Stimulated activated CD8-positive, alpha-beta memory T cell treated with anti-CD3 and anti-CD28 coated beads, Interleukin-12 subunit alpha, Interleukin-12 subunit beta, amount 100 ng/mL, for 24 hours (primary cell): ENCODE results near the gene CLDN22.

ENCODE experiments used
- DNase-seq: peaks from one replicate; pipeline ENCODE4 v3.0.0-alpha.2; 2020; ENCODE audit errors: extremely low read depth

The CLDN22 gene

GRCh38 chr4:183321516-183321915 lies 1.4 kb upstream of the CLDN22 start:
- no peak for DNase-seq

- no peak for DNase-seq
These were observed 1.0 kb upstream of the CLDN22 start for GRCh38 chr4:183321079-183321478.

GRCh38 chr4:183318656-183319055 lies 1.4 kb downstream of the CLDN22 start:
- DNase-seq, result no peak

- no peak for DNase-seq
These were observed 5.3 kb downstream of the CLDN22 start for GRCh38 chr4:183314806-183315205.

GRCh38 chr4:183314336-183314735 lies 5.7 kb downstream of the CLDN22 start:
- no peak for DNase-seq

GRCh38 chr4:183312841-183313240 lies 7.2 kb downstream of the CLDN22 start:
- no peak for DNase-seq

GRCh38 chr4:183306811-183307210 lies 13.3 kb downstream of the CLDN22 start:
- DNase-seq, result no peak

GRCh38 chr4:183304538-183304937 lies 15.5 kb downstream of the CLDN22 start:
- no peak for DNase-seq

GRCh38 chr4:183304067-183304466 lies 16.0 kb downstream of the CLDN22 start:
- DNase-seq, result no peak

- DNase-seq, result no peak
These were observed 16.8 kb downstream of the CLDN22 start for GRCh38 chr4:183303301-183303700.

GRCh38 chr4:183300655-183301054 lies 19.4 kb downstream of the CLDN22 start:
- DNase-seq, result no peak

- no peak for DNase-seq
These were observed 20.0 kb downstream of the CLDN22 start for GRCh38 chr4:183300070-183300469.

- no peak for DNase-seq
These were observed 20.6 kb downstream of the CLDN22 start for GRCh38 chr4:183299464-183299863.

- DNase-seq, result no peak
These were observed 22.4 kb downstream of the CLDN22 start for GRCh38 chr4:183297675-183298074.

GRCh38 chr4:183295711-183296110 lies 24.4 kb downstream of the CLDN22 start:
- no peak for DNase-seq

- DNase-seq, result no peak
These were observed 29.0 kb downstream of the CLDN22 start for GRCh38 chr4:183291070-183291469.

- DNase-seq, result no peak
These were observed 30.4 kb downstream of the CLDN22 start for GRCh38 chr4:183289688-183290087.

- no peak for DNase-seq
These were observed 31.1 kb downstream of the CLDN22 start for GRCh38 chr4:183288955-183289354.

GRCh38 chr4:183287677-183288076 lies 32.4 kb downstream of the CLDN22 start:
- no peak for DNase-seq

GRCh38 chr4:183287309-183287659 lies 32.8 kb downstream of the CLDN22 start:
- no peak for DNase-seq

GRCh38 chr4:183286590-183287308 lies 33.3 kb downstream of the CLDN22 start:
- DNase-seq, result no peak

- no peak for DNase-seq
These were observed 34.2 kb downstream of the CLDN22 start for GRCh38 chr4:183285886-183286285.

GRCh38 chr4:183284965-183285364 lies 35.1 kb downstream of the CLDN22 start:
- no peak for DNase-seq

GRCh38 chr4:183284258-183284785 lies 35.8 kb downstream of the CLDN22 start:
- no peak for DNase-seq
